OCI-LY7 (cell line): ENCODE results near the gene MFAP5.

Experiments
- CTCF ChIP-seq: fragments of 200-600 bp; sonication (generic); conservative IDR thresholded peaks from 2 replicates; pipeline ENCODE4 v1.5.1; 2014; ENCODE audit warnings: mild to moderate bottlenecking, antibody characterized with exemption, low read length, moderate library complexity, mixed read lengths
- EZH2phosphoT487 ChIP-seq: fragments of 200-600 bp; sonication (generic); IDR thresholded peaks from 2 replicates; pipeline ENCODE4 v1.6.1; 2018; ENCODE audit warnings: low read depth, borderline replicate concordance, mild to moderate bottlenecking, mixed run types, antibody characterized with exemption, low read length, moderate library complexity, mixed read lengths

- TF ChIP-seq CTCF (no peak), EZH2phosphoT487 (no peak)
These were observed 40.0 kb downstream of the MFAP5 start for GRCh38 chr12:8622646-8623045.
